IMR-90 (cell line): ENCODE data around the gene PAM. TPM values are rescaled to one million over a fixed set of nuclear protein-coding genes. Genes with fewer than 3 reads are reported as not detected.

Experiments used
- ATAC-seq: fragments of 200-7000 bp; cut with Tn5 transposase; 2 replicates; pipeline ENCODE4 v1.9.1; 2020; ENCODE audit warnings: low read depth, mild to moderate bottlenecking, moderate library complexity
- BruUV-seq: library from RNA; stranded (reverse); fragments of 400-500 nt; replicated peaks from 2 replicates; lab custom pipeline; 2021; lab: Mats Ljungman, UMichigan
- CTCF ChIA-PET: fragments of 300-600 bp; formaldehyde crosslinking; extraction: SDS; loops from one replicate; lab custom pipeline; 2021; ENCODE audit warnings: antibody characterized with exemption; lab: Yijun Ruan, JAX
- POLR2A ChIA-PET: fragments of 300-600 bp; sonication (Branson Sonifier 250); formaldehyde crosslinking; loops from one replicate; lab custom pipeline; 2022; ENCODE audit warnings: antibody characterized with exemption; ENCODE audit not compliant: unreplicated experiment; lab: Charles Lee
- DNase-seq: peaks from one replicate; pipeline ENCODE4 v3.0.0; 2013
- H2AFZ ChIP-seq: replicated peaks from 2 replicates; pipeline ENCODE3; 2013; ENCODE audit warnings: low read length, mild to moderate bottlenecking; ENCODE audit not compliant: poor library complexity
- H2AK5ac ChIP-seq: 2 replicates; pipeline ENCODE4 v1.6.1; 2013; ENCODE audit warnings: low read depth, low read length, inconsistent platforms
- H2AK9ac ChIP-seq: replicated peaks from 2 replicates; pipeline ENCODE3; 2013; ENCODE audit warnings: mild to moderate bottlenecking, low read depth, low read length, moderate library complexity; ENCODE audit not compliant: poor library complexity
- H2BK120ac ChIP-seq: 2 replicates; pipeline ENCODE4 v1.6.1; 2013; ENCODE audit warnings: low read depth, low read length, inconsistent platforms
- H2BK15ac ChIP-seq: 3 replicates; pipeline ENCODE4 v1.6.1; 2013; ENCODE audit warnings: low read depth, low read length, inconsistent platforms
- H2BK20ac ChIP-seq: 2 replicates; pipeline ENCODE4 v1.6.1; 2013; ENCODE audit warnings: low read depth, mild to moderate bottlenecking, inconsistent platforms, low read length, moderate library complexity
- H2BK5ac ChIP-seq: 2 replicates; pipeline ENCODE4 v1.6.1; 2013; ENCODE audit warnings: mild to moderate bottlenecking, low read depth, low read length, inconsistent platforms; ENCODE audit not compliant: poor library complexity, severe bottlenecking
- H3K14ac ChIP-seq: replicated peaks from 2 replicates; pipeline ENCODE4 v1.6.1; 2013; ENCODE audit warnings: low read depth, low read length, inconsistent platforms
- H3K18ac ChIP-seq: 2 replicates; pipeline ENCODE4 v1.6.1; 2013; ENCODE audit warnings: low read depth, low read length, control low read depth
- H3K23ac ChIP-seq: 2 replicates; pipeline ENCODE4 v1.6.1; 2013; ENCODE audit warnings: low read depth, low read length, inconsistent platforms
- H3K27ac ChIP-seq: 2 replicates; pipeline ENCODE4 v1.5.1; 2013; ENCODE audit warnings: mild to moderate bottlenecking, control low read depth, low read length; ENCODE audit not compliant: insufficient read depth
- H3K27me3 ChIP-seq: 2 replicates; pipeline ENCODE4 v1.6.1; 2013; ENCODE audit warnings: low read length; ENCODE audit not compliant: control insufficient read depth, insufficient read depth
- H3K36me3 ChIP-seq: 2 replicates; pipeline ENCODE4 v1.6.1; 2013; ENCODE audit warnings: low read length, mixed read lengths; ENCODE audit not compliant: control insufficient read depth, insufficient read depth
- H3K4ac ChIP-seq: 2 replicates; pipeline ENCODE4 v1.6.1; 2013; ENCODE audit warnings: low read depth, low read length, inconsistent platforms
- H3K4me1 ChIP-seq: 2 replicates; pipeline ENCODE4 v1.6.1; 2013; ENCODE audit warnings: low read length, mixed read lengths; ENCODE audit not compliant: control insufficient read depth, insufficient read depth
- H3K4me2 ChIP-seq: 2 replicates; pipeline ENCODE4 v1.6.1; 2013; ENCODE audit warnings: low read depth, mild to moderate bottlenecking, control low read depth, low read length, moderate library complexity
- H3K4me3 ChIP-seq: 2 replicates; pipeline ENCODE4 v1.5.1; 2013; ENCODE audit warnings: low read depth, mild to moderate bottlenecking, control low read depth, low read length, moderate library complexity; ENCODE audit not compliant: insufficient read depth
- H3K56ac ChIP-seq: 2 replicates; pipeline ENCODE4 v1.6.1; 2013; ENCODE audit warnings: low read length, inconsistent platforms; ENCODE audit not compliant: insufficient read depth; ENCODE audit errors: extremely low read depth
- H3K79me1 ChIP-seq, 2 experiments: 2 replicates each; pipeline ENCODE4 v1.6.1; 2013; ENCODE audit warnings: low read length in 2 of 2, inconsistent platforms in 1 of 2, low read depth in 1 of 2
- H3K9ac ChIP-seq: 2 replicates; pipeline ENCODE4 v1.6.1; 2013; ENCODE audit warnings: low read depth, low read length, control low read depth
- H3K9me1 ChIP-seq: 2 replicates; pipeline ENCODE4 v1.6.1; 2013; ENCODE audit warnings: low read length, inconsistent platforms; ENCODE audit not compliant: insufficient read depth
- H3K9me3 ChIP-seq: 2 replicates; pipeline ENCODE4 v1.6.1; 2013; ENCODE audit warnings: low read length; ENCODE audit not compliant: control insufficient read depth, insufficient read depth
- H4K20me1 ChIP-seq: 2 replicates; pipeline ENCODE4 v1.6.1; 2013; ENCODE audit warnings: low read length, inconsistent platforms; ENCODE audit not compliant: insufficient read depth
- H4K5ac ChIP-seq: 2 replicates; pipeline ENCODE4 v1.6.1; 2013; ENCODE audit warnings: mild to moderate bottlenecking, low read depth, low read length, control low read depth
- H4K8ac ChIP-seq, 2 experiments: 2 replicates each; pipeline ENCODE4 v1.6.1; 2013; ENCODE audit warnings: low read depth in 2 of 2, low read length in 2 of 2, control low read depth in 1 of 2, inconsistent platforms in 1 of 2
- H4K91ac ChIP-seq: 2 replicates; pipeline ENCODE4 v1.6.1; 2013; ENCODE audit warnings: low read depth, low read length, inconsistent platforms; ENCODE audit not compliant: insufficient read depth
- BHLHE40 ChIP-seq: fragments of 150-350 bp; IDR thresholded peaks from 2 replicates; pipeline ENCODE4 v1.6.1; 2016; ENCODE audit warnings: mild to moderate bottlenecking, low read depth, low read length
- CEBPB ChIP-seq: IDR thresholded peaks from 2 replicates; pipeline ENCODE4 v1.6.1; 2012; ENCODE audit warnings: low read depth, low read length, improper control_type of control experiment
- CHD1 ChIP-seq: IDR thresholded peaks from 2 replicates; pipeline ENCODE4 v1.6.1; 2012; ENCODE audit warnings: low read depth, low read length, improper control_type of control experiment
- ELK1 ChIP-seq: fragments of 150-350 bp; IDR thresholded peaks from 2 replicates; pipeline ENCODE4 v1.6.1; 2016; ENCODE audit warnings: low read depth, mild to moderate bottlenecking, low read length, moderate library complexity, borderline replicate concordance
- FOS ChIP-seq: fragments of 150-350 bp; IDR thresholded peaks from 2 replicates; pipeline ENCODE4 v1.6.1; 2016; ENCODE audit warnings: low read depth, low read length
- MAFK ChIP-seq: IDR thresholded peaks from 2 replicates; pipeline ENCODE4 v1.6.1; 2012; ENCODE audit warnings: low read depth, low read length, improper control_type of control experiment
- MAZ ChIP-seq: IDR thresholded peaks from 2 replicates; pipeline ENCODE4 v1.6.1; 2012; ENCODE audit warnings: low read depth, mild to moderate bottlenecking, low read length, improper control_type of control experiment, moderate library complexity, borderline replicate concordance
- MXI1 ChIP-seq: IDR thresholded peaks from 2 replicates; pipeline ENCODE4 v1.6.1; 2012; ENCODE audit warnings: low read depth, mild to moderate bottlenecking, low read length, moderate library complexity, borderline replicate concordance
- NFE2L2 ChIP-seq: fragments of 150-350 bp; IDR thresholded peaks from 2 replicates; pipeline ENCODE4 v1.6.1; 2016; ENCODE audit warnings: low read depth, mild to moderate bottlenecking, low read length
- POLR2A ChIP-seq: IDR thresholded peaks from 2 replicates; pipeline ENCODE4 v1.6.1; 2012; ENCODE audit warnings: mild to moderate bottlenecking, low read depth, low read length
- RAD21 ChIP-seq: IDR thresholded peaks from 2 replicates; pipeline ENCODE4 v1.6.1; 2012; ENCODE audit warnings: low read length, improper control_type of control experiment
- RCOR1 ChIP-seq: IDR thresholded peaks from 2 replicates; pipeline ENCODE4 v1.6.1; 2012; ENCODE audit warnings: mild to moderate bottlenecking, low read length, improper control_type of control experiment; ENCODE audit not compliant: insufficient replicate concordance
- RFX5 ChIP-seq: IDR thresholded peaks from 2 replicates; pipeline ENCODE4 v1.8.0; 2012; ENCODE audit warnings: low read depth, mild to moderate bottlenecking, low read length, moderate library complexity
- SMC3 ChIP-seq: fragments of 150-350 bp; IDR thresholded peaks from 2 replicates; pipeline ENCODE4 v1.6.1; 2016; ENCODE audit warnings: low read depth, mild to moderate bottlenecking, antibody characterized with exemption, low read length, moderate library complexity
- USF2 ChIP-seq: fragments of 150-350 bp; IDR thresholded peaks from 2 replicates; pipeline ENCODE4 v1.6.1; 2017; ENCODE audit warnings: mild to moderate bottlenecking, antibody characterized with exemption, low read length, low read depth
- WGBS, 2 experiments: methylation state at CpG; one replicate each; pipeline versions ENCODE4 v1.1.5 to v1.1.7; 2013; ENCODE audit warnings: missing lambda C conversion rate in 2 of 2; ENCODE audit not compliant: insufficient read length in 1 of 2; ENCODE audit errors: extremely low coverage in 2 of 2; 5-methylcytosine and 5-hydroxymethylcytosine counted together
- dilution Hi-C: fragments of 300-500 bp; cut with HindIII; formaldehyde crosslinking; loops from one replicate; pipeline ENCODE4 v1.14.3; 2018; ENCODE audit warnings: low sequenced_read_pairs; ENCODE audit not compliant: unreplicated experiment
- in situ Hi-C: fragments of 300-500 bp; cut with MboI; formaldehyde crosslinking; loops from 3 replicates; pipeline ENCODE4 v1.14.3; 2019; ENCODE audit warnings: low sequenced_read_pairs, inconsistent platforms, mixed read lengths
- intact Hi-C: fragments of 100-400 bp; cut with micrococcal nuclease; formaldehyde crosslinking; loops from 2 replicates; pipeline ENCODE4 v1.10.0; 2022
- polyA plus RNA-seq, 3 experiments: library from polyadenylated mRNA; depleted of rRNA; stranded (reverse); fragments of >200 nt; gene quantifications; 2 replicates each; pipeline ENCODE4 v1.2.3, GENCODE V29; 2012; ENCODE audit warnings: low replicate concordance in 1 of 3
- total RNA-seq: library from RNA; depleted of rRNA; stranded (reverse); fragments of >200 nt; gene quantifications from 2 replicates; pipeline ENCODE4 v1.2.3, GENCODE V29; 2012
- TF ChIP-seq, protein P1 (sequence below): conservative IDR thresholded peaks from 2 replicates; pipeline ENCODE4 v1.5.1; 2012; ENCODE audit warnings: mild to moderate bottlenecking, low read depth, low read length, improper control_type of control experiment

Gene PAM
- total and polyA plus RNA-seq, 2 of the 4 experiments (the other 2 are of a cell fraction), result 115 to 179 TPM

GRCh38 chr5:102767862-102768261, 12.8 kb downstream of the PAM start:
- Histone ChIP-seq H3K56ac (no peak overlapping the region), H3K4me1 (peaks cover 3% of the 10 kb centered on the region), H4K8ac (no peak overlapping the region), H3K9me3 (no peaks in the 10 kb centered on the region), H4K20me1 (peaks cover 37% of the 10 kb centered on the region), H4K5ac (no peak overlapping the region), H3K4ac (no peak overlapping the region), H3K14ac (no peak overlapping the region), H3K36me3 (peaks cover 2% of the 10 kb centered on the region; the same call in 1 of the 2 replicates), H3K18ac (no peak overlapping the region), H3K9ac (no peak overlapping the region), H3K4me2 (no peak overlapping the region), H2AFZ (no peak overlapping the region), H2AK5ac (no peak overlapping the region), H3K79me1 (peaks cover 35 to 57% of the 10 kb centered on the region in 2 experiments), H2BK15ac (no peak overlapping the region), H3K27me3 (no peaks in the 10 kb centered on the region), H2AK9ac (no peak overlapping the region), H2BK120ac (no peak overlapping the region), H3K23ac (no peak overlapping the region), H3K27ac (no peak overlapping the region), H3K9me1 (peaks cover 4% of the 10 kb centered on the region; the same call in 1 of the 2 replicates), H3K4me3 (no peak overlapping the region), H2BK5ac (no peak overlapping the region), H4K91ac (no peak overlapping the region), H2BK20ac (no peak overlapping the region)
- TF ChIP-seq MXI1 (no peak), RAD21 (no peak), CEBPB (no peak), NFE2L2 (no peak), ELK1 (no peak), SMC3 (no peak), POLR2A (no peak), MAFK (no peak), RFX5 (no peak), FOS (no peak), CHD1 (no peak), RCOR1 (no peak), BHLHE40 (no peak), MAZ (no peak), USF2 (no peak)
- TF ChIP-seq, protein P1, sequence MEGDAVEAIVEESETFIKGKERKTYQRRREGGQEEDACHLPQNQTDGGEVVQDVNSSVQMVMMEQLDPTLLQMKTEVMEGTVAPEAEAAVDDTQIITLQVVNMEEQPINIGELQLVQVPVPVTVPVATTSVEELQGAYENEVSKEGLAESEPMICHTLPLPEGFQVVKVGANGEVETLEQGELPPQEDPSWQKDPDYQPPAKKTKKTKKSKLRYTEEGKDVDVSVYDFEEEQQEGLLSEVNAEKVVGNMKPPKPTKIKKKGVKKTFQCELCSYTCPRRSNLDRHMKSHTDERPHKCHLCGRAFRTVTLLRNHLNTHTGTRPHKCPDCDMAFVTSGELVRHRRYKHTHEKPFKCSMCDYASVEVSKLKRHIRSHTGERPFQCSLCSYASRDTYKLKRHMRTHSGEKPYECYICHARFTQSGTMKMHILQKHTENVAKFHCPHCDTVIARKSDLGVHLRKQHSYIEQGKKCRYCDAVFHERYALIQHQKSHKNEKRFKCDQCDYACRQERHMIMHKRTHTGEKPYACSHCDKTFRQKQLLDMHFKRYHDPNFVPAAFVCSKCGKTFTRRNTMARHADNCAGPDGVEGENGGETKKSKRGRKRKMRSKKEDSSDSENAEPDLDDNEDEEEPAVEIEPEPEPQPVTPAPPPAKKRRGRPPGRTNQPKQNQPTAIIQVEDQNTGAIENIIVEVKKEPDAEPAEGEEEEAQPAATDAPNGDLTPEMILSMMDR, result no peak
- WGBS, 2 experiments, result no CpG with 5 or more reads among the region's 2 CpGs
- CTCF ChIA-PET, result no interaction called here
- no peak for ATAC-seq
- intact Hi-C loops (no loop called here), in situ Hi-C loops (no loop called here), dilution Hi-C loops (no loop called here)
- no TSS peak for BruUV-seq
- POLR2A ChIA-PET, result no interaction called here
- no peak for DNase-seq
